Muscle of leg (tissue), 11 donors: ENCODE results near the gene GNPDA2. TPM values are rescaled to one million over a fixed set of nuclear protein-coding genes. Genes with fewer than 3 reads are reported as not detected.

ENCODE experiments used
- DNase-seq: peaks from one replicate; pipeline ENCODE4 v3.0.0; 2013
- H3K27ac ChIP-seq: one replicate; pipeline ENCODE4 v1.5.1; 2013; ENCODE audit warnings: mild to moderate bottlenecking, low read length, control low read depth
- H3K27me3 ChIP-seq: one replicate; pipeline ENCODE4 v1.6.1; 2013; ENCODE audit warnings: low read length; ENCODE audit not compliant: control insufficient read depth, insufficient read depth
- H3K36me3 ChIP-seq: one replicate; pipeline ENCODE4 v1.6.1; 2013; ENCODE audit warnings: low read length; ENCODE audit not compliant: control insufficient read depth, insufficient read depth
- H3K4me1 ChIP-seq: one replicate; pipeline ENCODE4 v1.6.1; 2013; ENCODE audit warnings: low read length; ENCODE audit not compliant: control insufficient read depth, insufficient read depth
- H3K4me3 ChIP-seq: one replicate; pipeline ENCODE4 v1.5.1; 2013; ENCODE audit warnings: low read length, control low read depth
- H3K9me3 ChIP-seq: replicated peaks from 2 replicates; pipeline ENCODE4 v1.6.1; 2013; ENCODE audit warnings: low read depth, low read length; ENCODE audit not compliant: control insufficient read depth
- WGBS: methylation state at CpG from one replicate; pipeline ENCODE4 v1.1.5; 2013; ENCODE audit warnings: missing lambda C conversion rate; ENCODE audit not compliant: insufficient coverage; 5-methylcytosine and 5-hydroxymethylcytosine counted together
- polyA plus RNA-seq, 8 donors: library from polyadenylated mRNA; unstranded; fragments of 120-200 nt; gene quantifications; one replicate each; pipeline versions ENCODE4 v1.2.1 to v1.2.3, GENCODE V29; 2013; ENCODE audit warnings: inconsistent platforms in 1 of 8, low replicate concordance in 1 of 8; ENCODE audit not compliant: insufficient read length in 8 of 8, insufficient read depth in 1 of 8
- total RNA-seq: library from RNA; stranded (reverse); fragments of 120-200 nt; gene quantifications from one replicate; pipeline ENCODE4 v1.2.4, GENCODE V29; 2013

Gene GNPDA2
- total and polyA plus RNA-seq, 9 donors: 15.6 to 21.6 (median 17.2) TPM

GRCh38 chr4:44701037-44701436 lies 25.3 kb downstream of the GNPDA2 start:
- no peaks in the 10 kb centered on the region for H3K27me3 ChIP-seq
- H3K4me3 ChIP-seq: no peak overlapping the region
- no CpG with 5 or more reads among the region's 2 CpGs for WGBS
- no peaks in the 10 kb centered on the region for H3K9me3 ChIP-seq
- H3K4me1 ChIP-seq: no peaks in the 10 kb centered on the region
- DNase-seq: no peak
- H3K27ac ChIP-seq: no peak overlapping the region
- peaks cover 20% of the 10 kb centered on the region for H3K36me3 ChIP-seq

GRCh38 chr4:44700427-44700826 lies 25.9 kb downstream of the GNPDA2 start:
- H3K4me3 ChIP-seq: no peak overlapping the region
- peaks cover 21% of the 10 kb centered on the region for H3K36me3 ChIP-seq
- no peak overlapping the region for H3K27ac ChIP-seq
- H3K4me1 ChIP-seq: no peaks in the 10 kb centered on the region
- no peaks in the 10 kb centered on the region for H3K9me3 ChIP-seq
- WGBS: no CpG with 5 or more reads among the region's 1 CpG
- no peak for DNase-seq
- no peaks in the 10 kb centered on the region for H3K27me3 ChIP-seq

DNA sequence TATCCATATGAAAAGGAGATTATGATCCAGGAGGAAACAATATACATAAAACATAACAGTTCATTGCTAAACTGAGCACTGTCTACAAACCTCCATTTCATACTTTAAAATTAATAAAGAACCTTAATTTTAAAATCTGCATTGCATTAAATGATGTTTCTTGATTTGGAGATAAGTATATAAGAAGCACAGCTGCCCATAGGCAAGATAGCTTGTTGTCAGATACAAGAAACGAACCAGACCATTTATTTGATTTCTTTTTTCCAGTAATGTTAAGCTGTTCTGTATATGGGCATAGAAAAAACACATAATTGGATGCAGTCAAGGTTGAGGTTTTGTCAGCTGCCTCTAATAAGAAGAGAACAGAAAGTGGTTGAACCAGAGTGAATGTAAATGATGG lies 41.7 kb downstream of the GNPDA2 start:
- Histone ChIP-seq H3K9me3 (no peaks in the 10 kb centered on the region), H3K36me3 (peaks cover 20% of the 10 kb centered on the region), H3K27ac (no peak overlapping the region), H3K4me1 (no peaks in the 10 kb centered on the region), H3K4me3 (no peak overlapping the region), H3K27me3 (no peaks in the 10 kb centered on the region)
- no CpG with 5 or more reads among the region's 1 CpG for WGBS
- no peak for DNase-seq

DNA sequence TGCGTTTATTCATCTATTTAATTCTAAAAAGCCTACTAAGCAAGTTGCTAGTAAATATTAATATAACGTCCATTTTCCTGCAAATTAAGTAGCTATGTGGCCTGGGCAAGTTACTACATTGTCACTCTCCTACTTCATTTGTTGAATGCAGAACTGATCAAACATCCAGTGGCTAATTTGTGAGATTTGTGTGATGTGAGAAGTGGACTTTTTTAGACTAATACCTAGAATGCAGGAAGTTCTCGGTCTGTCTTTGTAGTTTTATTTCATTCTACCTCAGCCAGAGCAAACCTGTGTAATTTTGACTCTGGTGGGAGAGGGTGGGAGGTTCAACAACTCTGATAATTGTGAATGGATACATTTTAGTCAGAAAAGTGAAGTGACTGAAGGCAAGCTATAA lies 47.3 kb downstream of the GNPDA2 start:
- H3K4me1 ChIP-seq: peaks cover 2% of the 10 kb centered on the region
- WGBS: no CpG with 5 or more reads among the region's 3 CpGs
- no peaks in the 10 kb centered on the region for H3K9me3 ChIP-seq
- peak overlapping the region; percentile 79 for H3K4me3 ChIP-seq
- no peak for DNase-seq
- no peaks in the 10 kb centered on the region for H3K27me3 ChIP-seq
- H3K36me3 ChIP-seq: peaks cover 11% of the 10 kb centered on the region
- H3K27ac ChIP-seq: peak overlapping the region; percentile 93

DNA sequence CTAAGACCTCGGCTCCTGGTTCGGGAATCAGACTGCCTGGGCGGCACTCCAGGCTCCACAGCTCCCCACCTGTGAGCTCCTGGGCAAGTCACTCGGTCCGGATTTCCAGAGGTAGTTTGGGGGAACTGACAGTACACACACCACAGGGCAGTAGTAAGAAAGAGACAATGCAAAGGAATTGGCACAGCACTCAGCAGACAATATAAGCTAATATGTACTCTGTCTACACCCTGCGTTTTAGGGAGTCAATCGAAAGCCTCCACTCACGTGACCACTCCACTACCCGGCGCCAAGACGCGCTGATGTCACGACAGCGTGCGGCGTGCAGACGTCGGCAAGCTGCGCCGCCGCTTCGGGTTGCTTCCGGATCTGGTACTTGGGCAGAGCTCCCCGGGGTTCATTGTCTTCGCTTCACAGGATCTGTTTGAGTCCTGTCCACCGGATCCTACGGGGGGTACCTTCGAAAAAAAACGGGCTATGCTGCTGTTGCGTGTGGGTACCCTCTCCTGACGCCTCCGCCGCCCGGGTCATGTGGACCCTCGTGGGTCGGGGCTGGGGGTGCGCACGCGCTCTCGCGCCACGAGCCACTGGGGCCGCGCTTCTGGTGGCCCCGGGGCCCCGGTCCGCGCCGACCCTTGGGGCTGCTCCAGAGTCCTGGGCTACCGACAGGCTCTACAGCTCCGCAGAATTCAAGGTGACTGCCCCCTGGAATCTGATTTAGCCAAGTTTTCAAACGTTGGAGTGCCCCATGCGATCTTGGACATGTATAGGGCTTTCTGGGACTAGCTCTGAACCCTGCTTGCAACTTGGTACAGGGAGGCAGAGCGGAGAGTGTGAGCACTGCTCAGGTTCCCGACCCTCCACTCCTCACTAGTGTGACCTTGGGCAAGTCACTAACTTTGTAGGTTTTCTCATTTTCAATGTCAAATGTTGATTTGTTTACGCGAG lies 48.0 kb downstream of the GNPDA2 start, which contains the start of gene GUF1:
Gene GUF1 (plus strand): TSS at position 327 of the 948 bp plus-strand sequence. CDS start 203 bp downstream, at position 530.
- WGBS: under 1% methylated on average over 52 of the region's 57 CpGs
- Histone ChIP-seq H3K36me3 (peaks cover 10% of the 10 kb centered on the region), H3K27me3 (no peaks in the 10 kb centered on the region), H3K4me1 (peaks cover 2% of the 10 kb centered on the region), H3K9me3 (no peaks in the 10 kb centered on the region), H3K27ac (peak within 1 kb of the TSS; percentile 93), H3K4me3 (peak within 1 kb of the TSS; percentile 79)
- peak; percentile 97 for DNase-seq

DNA sequence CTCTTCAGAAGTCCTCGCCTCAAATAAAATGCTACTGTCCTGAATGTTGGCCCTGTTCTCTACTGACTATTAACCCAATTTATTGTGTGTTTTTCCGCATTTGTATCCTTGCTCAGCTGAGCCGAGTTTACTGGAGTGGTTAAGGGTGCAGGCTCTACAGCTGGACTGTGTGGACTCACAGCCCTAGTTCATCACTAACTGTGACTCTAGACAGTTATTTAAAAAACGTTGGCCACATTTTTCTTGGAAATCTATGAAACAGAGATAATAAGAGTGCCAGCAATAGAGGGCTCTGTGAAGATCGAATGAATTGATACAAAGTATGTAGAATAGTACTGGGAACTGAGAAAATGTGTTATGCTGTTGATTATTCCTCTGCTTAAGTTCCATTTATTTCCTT lies 51.0 kb downstream of the GNPDA2 start:
- no CpG with 5 or more reads among the region's 5 CpGs for WGBS
- Histone ChIP-seq H3K27me3 (no peaks in the 10 kb centered on the region), H3K4me1 (peaks cover 2% of the 10 kb centered on the region), H3K36me3 (no peaks in the 10 kb centered on the region), H3K9me3 (no peaks in the 10 kb centered on the region), H3K4me3 (no peak overlapping the region), H3K27ac (no peak overlapping the region)
- no peak for DNase-seq

GRCh38 chr4:44674471-44674870 lies 51.9 kb downstream of the GNPDA2 start:
- Histone ChIP-seq H3K4me3 (no peak overlapping the region), H3K36me3 (no peaks in the 10 kb centered on the region), H3K9me3 (no peaks in the 10 kb centered on the region), H3K4me1 (peaks cover 2% of the 10 kb centered on the region), H3K27me3 (no peaks in the 10 kb centered on the region), H3K27ac (no peak overlapping the region)
- no peak for DNase-seq
- no CpG with 5 or more reads among the region's 1 CpG for WGBS

GRCh38 chr4:44671636-44672035 lies 54.7 kb downstream of the GNPDA2 start:
- Histone ChIP-seq H3K36me3 (no peaks in the 10 kb centered on the region), H3K4me1 (no peaks in the 10 kb centered on the region), H3K4me3 (no peak overlapping the region), H3K27ac (no peak overlapping the region), H3K9me3 (no peaks in the 10 kb centered on the region), H3K27me3 (no peaks in the 10 kb centered on the region)
- DNase-seq: no peak
- WGBS: 80% methylated on average over 1 of the region's 3 CpGs

GRCh38 chr4:44670506-44671199 lies 55.7 kb downstream of the GNPDA2 start:
- no peak overlapping the region for H3K27ac ChIP-seq
- 31% methylated on average over 2 of the region's 4 CpGs for WGBS
- peak; percentile 5 for DNase-seq
- H3K36me3 ChIP-seq: no peaks in the 10 kb centered on the region
- H3K27me3 ChIP-seq: no peaks in the 10 kb centered on the region
- no peak overlapping the region for H3K4me3 ChIP-seq
- H3K4me1 ChIP-seq: no peaks in the 10 kb centered on the region
- no peaks in the 10 kb centered on the region for H3K9me3 ChIP-seq

- 0% methylated on average over 1 of the region's 2 CpGs for WGBS
Observed at GRCh38 chr4:44668526-44668925, 57.8 kb downstream of the GNPDA2 start.

More at GRCh38 chr4:44668526-44668925, 57.8 kb downstream of the GNPDA2 start:
- H3K27ac ChIP-seq: no peak overlapping the region
- H3K27me3 ChIP-seq: no peaks in the 10 kb centered on the region
- no peaks in the 10 kb centered on the region for H3K4me1 ChIP-seq
- H3K4me3 ChIP-seq: no peak overlapping the region
- no peaks in the 10 kb centered on the region for H3K36me3 ChIP-seq
- H3K9me3 ChIP-seq: no peaks in the 10 kb centered on the region
- no peak for DNase-seq
